ENCODE data around the gene POP4. TPM values are rescaled to one million over a fixed set of nuclear protein-coding genes. Genes with fewer than 3 reads are reported as not detected.

Gene POP4
- polyA plus RNA-seq, 5 donors = 47.1 to 62.6 (median 54.6) TPM

DNA sequence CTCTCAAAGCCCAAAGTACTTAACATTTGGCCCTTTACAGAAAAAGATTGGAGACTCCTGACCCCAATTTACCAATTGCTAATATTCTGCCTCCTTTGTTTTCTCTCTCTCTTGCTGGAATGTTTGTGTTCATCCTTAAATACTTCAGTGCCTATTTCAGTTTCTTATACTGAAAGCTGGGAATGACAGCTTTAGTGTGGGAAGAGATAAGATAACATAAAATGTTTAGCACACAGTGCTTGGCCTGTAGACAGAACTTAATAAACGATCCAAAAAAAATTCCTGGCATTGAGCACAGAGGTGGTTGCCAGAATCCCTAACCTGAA lies 56.2 kb downstream of the POP4 start:
- DNase-seq = no peak

DNA sequence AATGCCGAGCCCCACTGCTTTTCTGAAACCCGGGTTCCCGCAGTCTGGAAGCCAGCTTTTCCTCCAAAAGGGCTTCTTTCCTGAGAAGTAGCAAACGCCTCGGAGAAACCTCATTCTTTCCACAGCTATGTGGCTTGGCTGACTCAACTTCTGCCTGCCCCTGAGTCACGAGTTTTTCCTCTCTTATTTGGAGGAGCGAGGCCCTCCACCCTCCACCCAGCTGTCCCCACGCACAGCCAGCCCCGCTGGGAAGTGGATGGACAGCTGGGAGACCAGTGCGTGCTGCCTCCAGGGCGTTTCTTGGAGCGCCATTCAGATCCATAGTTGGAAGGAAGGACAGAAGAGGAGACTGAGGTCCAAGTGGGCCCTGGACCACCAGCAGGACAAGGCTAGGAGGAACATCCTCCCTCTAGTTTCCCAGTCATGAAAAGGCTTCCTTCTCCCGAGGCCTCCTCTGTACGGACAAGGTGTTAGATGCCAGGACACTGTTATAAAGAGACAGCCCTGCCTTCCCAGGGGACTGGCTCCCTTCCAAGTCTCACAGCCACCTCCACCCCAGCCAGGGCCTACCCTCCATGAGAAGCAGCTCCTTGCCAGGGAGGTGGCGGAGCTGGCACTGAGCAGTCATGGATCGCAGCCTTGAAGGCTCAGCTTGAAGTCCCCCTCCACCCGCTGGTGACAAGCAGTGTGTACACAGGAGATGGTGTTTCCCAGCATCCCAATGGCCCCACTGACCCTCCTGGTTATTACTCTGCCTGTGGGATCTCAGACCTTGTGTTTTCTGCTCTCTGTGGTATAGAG lies 56.7 kb downstream of the POP4 start:
- no peak for DNase-seq

DNA sequence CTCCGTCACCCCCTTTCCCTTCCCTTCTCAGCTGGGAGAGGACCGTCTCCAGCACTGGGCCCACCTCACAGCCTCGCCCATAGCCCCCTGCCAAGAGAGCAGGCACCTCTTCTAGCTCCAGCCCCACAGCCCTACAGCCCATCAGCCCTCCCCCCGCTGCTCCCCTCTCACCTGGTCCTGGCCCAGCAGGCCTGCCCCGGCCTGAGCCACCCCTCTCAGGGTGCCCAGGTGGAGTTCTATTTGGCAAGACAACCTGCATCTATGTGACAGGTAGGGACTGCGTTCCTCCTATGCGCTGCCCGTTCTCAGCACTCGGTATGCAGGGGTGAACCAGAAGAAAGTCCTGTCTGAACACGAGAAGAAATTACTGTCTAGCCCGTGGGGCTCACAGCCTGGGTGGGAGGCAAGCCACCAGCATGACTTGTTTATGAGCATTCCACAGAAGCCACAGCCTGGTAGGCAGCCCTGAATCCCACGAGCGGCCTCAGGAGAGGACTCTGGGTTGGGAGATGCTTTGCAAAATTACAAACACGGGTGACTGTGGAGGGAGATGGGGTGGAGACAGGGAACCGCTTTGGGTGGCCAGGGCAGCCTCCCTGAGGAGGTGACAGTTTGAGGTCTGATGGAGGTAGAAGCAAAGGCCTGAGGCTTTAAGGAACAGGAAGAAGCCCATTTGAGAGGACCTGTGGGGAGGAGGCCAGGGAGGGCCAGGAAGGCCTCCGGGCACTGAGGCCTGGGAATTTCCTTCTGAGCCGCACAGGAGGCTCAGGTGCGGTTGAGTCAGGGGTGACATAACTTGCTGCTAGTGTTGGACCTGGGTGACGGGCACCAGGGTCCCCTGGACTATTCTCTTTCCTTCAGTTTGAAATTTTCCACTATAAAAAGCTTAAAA lies 58.0 kb downstream of the POP4 start:
- DNase-seq = no peak

DNA sequence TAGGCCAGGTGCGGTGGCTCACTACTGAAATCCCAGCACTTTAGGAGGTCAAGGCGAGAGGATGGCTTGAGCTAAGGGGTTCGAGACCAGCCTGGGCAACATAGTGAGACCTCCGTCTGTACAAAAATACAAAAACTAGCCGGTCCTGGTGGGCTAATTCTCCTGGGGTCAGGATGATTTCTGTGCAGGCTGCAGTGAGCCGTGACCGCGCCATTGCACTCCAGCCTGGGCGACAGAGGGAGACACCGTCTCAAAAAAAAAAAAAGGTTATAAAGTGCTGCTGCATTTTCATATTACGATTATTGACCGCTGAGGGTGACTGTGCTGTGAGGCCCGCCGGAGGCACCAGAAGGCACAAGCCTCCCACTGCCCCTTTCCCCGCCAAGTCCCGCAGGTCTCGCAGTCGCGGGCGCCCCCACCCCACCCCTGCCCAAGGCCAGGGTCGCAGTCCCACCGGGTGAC lies 58.7 kb downstream of the POP4 start:
- DNase-seq = no peak

DNA sequence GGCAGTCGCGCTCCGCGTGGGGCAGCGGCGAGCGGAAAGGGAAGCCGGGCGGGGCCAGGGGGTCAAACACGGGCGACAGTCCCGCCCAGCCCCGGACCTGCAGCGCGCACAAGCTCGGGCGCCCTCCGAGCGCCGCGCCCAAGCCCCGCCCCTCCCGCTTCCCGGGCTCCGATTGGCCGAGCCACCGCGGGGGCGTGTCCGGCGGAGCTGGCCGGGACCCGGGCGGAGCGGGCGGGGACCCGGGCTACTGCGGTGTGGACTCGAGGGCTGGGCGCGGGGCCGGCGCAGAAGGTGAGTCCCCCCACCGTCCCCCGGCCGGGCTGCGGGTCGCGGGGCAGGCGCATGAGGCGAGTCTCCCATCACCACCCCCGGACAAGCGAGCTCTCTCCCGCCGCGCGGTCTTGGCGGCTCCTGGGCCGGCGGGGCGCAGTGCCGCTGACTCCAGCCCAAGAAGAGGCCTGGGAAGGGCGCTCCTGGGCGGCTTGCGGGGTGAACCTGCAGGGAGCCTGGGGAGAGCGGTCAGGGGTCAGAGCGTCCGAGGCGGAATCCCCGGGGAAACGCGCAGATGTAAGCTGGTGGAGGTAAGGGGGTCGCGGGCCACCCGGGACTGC lies 59.2 kb downstream of the POP4 start, which contains the start of gene PLEKHF1:
PLEKHF1 (plus strand) TSS at position 247 of the 611 bp plus-strand sequence. CDS start 8,379 bp downstream, outside the sequence.
- DNase-seq = peak; percentile 77 to 80

DNA sequence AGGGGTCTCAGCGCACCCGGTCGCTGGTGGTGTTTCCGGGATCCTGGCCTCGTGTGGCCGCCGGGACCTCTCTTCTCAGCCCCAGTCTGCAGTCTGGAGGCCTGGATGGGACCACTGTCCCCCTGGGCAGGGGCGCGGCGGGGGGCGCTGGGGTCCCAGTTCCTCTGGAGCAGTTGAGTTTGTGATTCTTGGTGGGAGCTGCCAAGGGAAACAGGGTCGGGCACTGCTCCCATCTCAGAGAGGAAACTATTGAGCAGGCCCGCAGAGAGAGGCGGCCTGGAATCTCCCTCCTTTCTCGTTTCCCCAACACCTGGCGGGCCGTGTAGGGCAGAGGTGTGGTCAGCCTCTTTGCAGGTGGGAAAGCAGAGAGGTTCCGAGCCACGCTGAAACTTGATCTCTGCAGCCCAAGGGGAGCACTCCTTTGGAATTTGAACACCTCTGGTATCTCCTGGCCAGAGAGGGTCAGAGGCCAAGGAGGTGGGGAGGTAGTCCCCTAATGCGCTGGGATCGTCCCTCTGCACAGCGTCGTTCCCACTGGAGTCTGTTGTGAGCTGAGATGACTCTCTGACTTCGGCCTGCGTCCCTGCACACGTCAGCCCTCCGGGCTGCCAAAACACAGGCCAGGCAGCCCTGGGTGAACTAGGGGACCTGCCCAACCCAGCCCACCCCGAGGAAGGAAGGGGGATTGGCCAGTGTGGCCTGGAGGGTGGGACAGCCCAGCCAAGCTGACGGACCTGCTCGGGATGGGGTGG lies 59.9 kb downstream of the POP4 start:
- DNase-seq = no peak

Other genes with a start within 250 kb of the POP4 start
- gene VSTM2B, start 80.3 kb upstream of the POP4 start, polyA plus RNA-seq (ENCODE audit: insufficient read depth in 1 of 5, insufficient read length in 5 of 5, low replicate concordance in 1 of 5) = not detected
- gene PLEKHF1, start 59.2 kb downstream of the POP4 start, polyA plus RNA-seq (ENCODE audit: insufficient read depth in 1 of 5, insufficient read length in 5 of 5, low replicate concordance in 1 of 5) = 1 to 10 TPM in 2 of 5 donors, under 1 TPM in 3; 0.51 to 1.3 (median 0.90) TPM
- gene C19orf12, start 109.0 kb downstream of the POP4 start, polyA plus RNA-seq (ENCODE audit: insufficient read depth in 1 of 5, insufficient read length in 5 of 5, low replicate concordance in 1 of 5) = 10 to 100 TPM; 17.6 to 23.6 (median 20.8) TPM
- 1 to 10 TPM; 4.3 to 6.2 (median 5.4) TPM for gene CCNE1, start 205.7 kb downstream of the POP4 start, polyA plus RNA-seq (ENCODE audit: insufficient read depth in 1 of 5, insufficient read length in 5 of 5, low replicate concordance in 1 of 5)